GM19240 (cell line): Measurements from ENCODE around the gene TEPSIN.

ENCODE experiments used
- DNase-seq: peaks from one replicate; pipeline ENCODE4 v3.0.0; 2011; ENCODE audit warnings: low spot score; ENCODE audit not compliant: insufficient read length

The TEPSIN gene

GRCh38 chr17:81187120-81187519 is 51.7 kb downstream of the TEPSIN start:
- DNase-seq: no peak

- DNase-seq: no peak
Measured at GRCh38 chr17:81186203-81186602, 52.7 kb downstream of the TEPSIN start.

DNA sequence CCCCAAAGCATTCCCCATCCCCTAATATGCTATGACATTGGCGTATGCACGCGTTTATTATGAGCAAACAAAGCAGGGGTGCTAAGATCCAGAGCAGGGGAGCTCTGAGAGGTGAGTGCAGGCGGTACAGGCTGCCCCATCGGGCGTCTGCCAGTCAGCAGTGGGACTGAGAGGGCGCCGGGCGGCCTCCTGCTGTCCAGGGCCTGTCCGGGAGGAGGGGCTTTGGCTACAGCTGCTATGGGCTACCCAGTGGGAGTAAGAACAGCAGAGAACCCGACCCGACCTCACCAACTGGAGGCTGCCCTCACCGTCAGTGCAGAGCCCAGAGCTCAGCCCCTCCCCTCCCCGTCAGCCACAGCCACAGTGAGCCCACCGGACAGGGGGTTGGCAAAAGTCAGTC is 54.3 kb downstream of the TEPSIN start:
- no peak for DNase-seq

DNA sequence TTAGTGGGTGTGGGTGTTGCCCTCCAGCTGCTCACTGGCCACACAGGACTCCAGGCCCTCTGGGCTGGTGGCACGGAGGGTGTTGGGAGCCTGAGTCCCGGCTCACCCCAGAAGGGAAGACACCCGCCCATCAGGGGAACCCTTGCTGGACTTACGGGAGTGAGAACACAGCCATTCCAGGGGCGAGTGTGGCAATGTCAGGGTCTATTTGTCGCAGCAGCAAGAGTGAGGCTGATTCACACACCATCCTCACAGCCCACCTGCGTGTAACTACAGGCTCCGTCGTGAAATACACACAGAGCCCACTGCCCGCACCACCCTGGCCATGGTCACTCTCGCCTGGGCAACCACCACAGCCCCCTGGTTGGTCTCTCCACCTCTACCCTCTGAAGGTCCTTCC is 55.0 kb downstream of the TEPSIN start:
- no peak for DNase-seq

DNA sequence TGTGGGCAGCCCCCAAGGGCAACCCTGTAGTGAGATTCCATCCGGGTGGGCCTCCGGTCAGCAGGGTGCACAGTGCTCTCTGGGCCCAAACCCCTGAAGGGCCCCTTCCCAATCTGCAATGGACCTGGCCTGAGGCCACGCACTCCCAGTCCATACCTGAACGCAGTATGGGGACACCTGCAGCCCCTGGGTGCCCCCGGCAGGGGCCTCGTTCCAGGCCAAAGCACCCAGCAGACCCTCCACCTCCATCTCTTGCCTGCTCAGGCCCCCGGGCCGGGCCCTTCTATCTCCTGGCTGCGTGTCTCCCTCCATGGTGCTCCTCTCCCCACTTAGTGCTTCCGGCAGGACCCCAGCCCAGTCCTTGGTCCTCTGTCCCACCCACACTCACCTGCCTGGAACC is 55.5 kb downstream of the TEPSIN start:
- no peak for DNase-seq

DNA sequence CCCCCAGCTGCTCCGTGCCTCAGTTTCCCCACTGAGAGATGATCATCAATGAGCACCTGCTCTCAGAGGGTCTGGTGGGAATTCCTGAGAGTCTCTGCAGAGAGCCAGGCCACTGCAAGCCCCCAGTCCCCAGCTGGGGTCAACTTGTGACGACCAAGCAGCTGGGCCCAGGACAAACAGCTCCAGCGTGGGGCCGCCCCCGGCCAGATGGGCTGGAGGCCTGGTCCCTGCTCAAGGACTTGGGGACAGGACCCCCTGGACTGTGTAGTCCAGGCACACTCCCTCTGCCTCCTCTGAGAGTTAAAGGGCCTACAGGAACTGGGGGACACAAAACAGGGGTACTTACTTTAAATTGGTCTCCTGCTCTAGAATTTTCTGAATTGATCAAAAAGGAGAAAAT is 56.3 kb downstream of the TEPSIN start:
- DNase-seq: no peak

GRCh38 chr17:81181811-81182185 is 57.1 kb downstream of the TEPSIN start:
- DNase-seq: no peak

GRCh38 chr17:81180836-81181810 is 57.7 kb downstream of the TEPSIN start:
- no peak for DNase-seq

GRCh38 chr17:81179861-81180260 is 59.0 kb downstream of the TEPSIN start:
- DNase-seq: no peak

DNA sequence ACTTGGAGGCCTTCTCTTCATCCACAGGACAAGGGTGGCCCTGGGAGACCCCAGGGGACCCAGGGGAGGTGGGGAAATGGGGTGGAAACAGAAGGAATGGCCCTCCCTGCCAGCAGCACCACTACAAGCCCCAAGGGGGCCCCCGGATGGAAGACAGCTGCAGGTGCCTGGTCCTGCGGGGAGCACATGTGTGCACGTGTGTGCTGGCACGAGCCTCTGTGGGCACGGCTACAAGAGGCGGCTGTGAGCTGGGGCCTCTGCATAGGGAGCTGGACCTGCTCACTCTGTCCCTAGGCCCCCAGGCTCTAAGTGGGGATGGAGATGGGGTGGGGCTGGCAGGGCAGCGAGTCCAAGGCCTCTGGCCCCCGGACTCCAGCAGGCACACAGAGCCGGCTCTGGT is 59.6 kb downstream of the TEPSIN start:
- no peak for DNase-seq
